ENCODE measurements around the gene TAS2R7.
"Not testable (repeated sequence)": the region's sequence is repeated elsewhere in the genome, so short reads cannot be mapped to it uniquely, and the experiment has no call there.

The TAS2R7 gene

GRCh38 chr12:10802587-10802986 lies at the start of gene TAS2R7:
TAS2R7 (minus strand) TSS chr12:10802627; CDS start chr12:10802570, 57 bp downstream.
- no peak within 1 kb of the TSS for H3K4me3 Mint-ChIP-seq
- H3K27me3 Mint-ChIP-seq (ENCODE audit: low read depth) = peaks cover 25% of the 10 kb centered on the region
- no peaks in the 10 kb centered on the region for H3K36me3 Mint-ChIP-seq (ENCODE audit: low read depth)
- no peak within 1 kb of the TSS for H3K27ac Mint-ChIP-seq
- no peaks in the 10 kb centered on the region for H3K4me1 Mint-ChIP-seq (ENCODE audit: low read depth)
- H3K9me3 Mint-ChIP-seq = no peaks in the 10 kb centered on the region

- Mint-ChIP-seq H3K4me3 (no peak overlapping the region), H3K9me3 (peaks cover 17% of the 10 kb centered on the region), H3K27me3 (ENCODE audit: low read depth) (no peaks in the 10 kb centered on the region), H3K27ac (no peak overlapping the region), H3K4me1 (ENCODE audit: low read depth) (peaks cover 36% of the 10 kb centered on the region), H3K36me3 (ENCODE audit: low read depth) (peaks cover 35% of the 10 kb centered on the region)
These were observed 48.9 kb upstream of the TAS2R7 start for GRCh38 chr12:10851243-10851858.

- peak within 1 kb of the TSS; percentile 39 for H3K27ac Mint-ChIP-seq
These were observed 47.0 kb upstream of the TAS2R7 start, which contains the start of gene PRR4 for GRCh38 chr12:10849425-10849878. PRR4 (minus strand) TSS chr12:10849475; CDS start chr12:10849437, 38 bp downstream.

GRCh38 chr12:10847744-10848143 lies 45.3 kb upstream of the TAS2R7 start:
- peaks cover 36% of the 10 kb centered on the region for H3K4me1 Mint-ChIP-seq (ENCODE audit: low read depth)
- no peaks in the 10 kb centered on the region for H3K27me3 Mint-ChIP-seq (ENCODE audit: low read depth)
- H3K36me3 Mint-ChIP-seq (ENCODE audit: low read depth) = peaks cover 26% of the 10 kb centered on the region
- H3K9me3 Mint-ChIP-seq = peaks cover 8% of the 10 kb centered on the region
- H3K4me3 Mint-ChIP-seq = no peak overlapping the region
- H3K27ac Mint-ChIP-seq = no peak overlapping the region

More at GRCh38 chr12:10849425-10849878, 47.0 kb upstream of the TAS2R7 start, which contains the start of gene PRR4:
- H3K4me3 Mint-ChIP-seq = no peak within 1 kb of the TSS
- no peaks in the 10 kb centered on the region for H3K27me3 Mint-ChIP-seq (ENCODE audit: low read depth)
- peaks cover 27% of the 10 kb centered on the region for H3K36me3 Mint-ChIP-seq (ENCODE audit: low read depth)
- peaks cover 36% of the 10 kb centered on the region for H3K4me1 Mint-ChIP-seq (ENCODE audit: low read depth)
- peaks cover 8% of the 10 kb centered on the region for H3K9me3 Mint-ChIP-seq

GRCh38 chr12:10842862-10843261 lies 40.4 kb upstream of the TAS2R7 start:
- Mint-ChIP-seq H3K27me3 (ENCODE audit: low read depth) (no peaks in the 10 kb centered on the region), H3K36me3 (ENCODE audit: low read depth) (peaks cover 11% of the 10 kb centered on the region), H3K4me1 (ENCODE audit: low read depth) (peaks cover 3% of the 10 kb centered on the region), H3K9me3 (no peaks in the 10 kb centered on the region), H3K4me3 (no peak overlapping the region), H3K27ac (no peak overlapping the region)

DNA sequence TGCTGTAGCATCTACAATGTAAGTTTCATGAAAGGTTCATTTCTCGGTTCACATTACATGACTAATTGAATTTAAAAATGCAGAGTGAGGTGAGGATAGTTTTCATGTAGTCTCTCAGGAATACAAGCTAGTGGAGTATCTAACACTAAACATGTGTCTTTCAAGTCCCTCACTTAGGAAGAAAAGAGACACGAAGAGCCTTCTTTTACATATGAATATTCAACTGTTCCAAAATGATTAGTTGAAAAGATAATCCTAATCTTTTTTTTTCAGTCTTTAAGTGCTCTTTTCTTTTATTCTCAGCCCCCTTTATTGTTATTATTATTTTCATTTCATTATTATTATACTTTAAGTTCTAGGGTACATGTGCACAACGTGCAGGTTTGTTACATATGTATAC lies 36.0 kb upstream of the TAS2R7 start:
- Mint-ChIP-seq H3K36me3 (ENCODE audit: low read depth) (peaks cover 2% of the 10 kb centered on the region), H3K9me3 (no peaks in the 10 kb centered on the region), H3K4me3 (no peak overlapping the region), H3K27me3 (ENCODE audit: low read depth) (no peaks in the 10 kb centered on the region), H3K27ac (no peak overlapping the region), H3K4me1 (ENCODE audit: low read depth) (no peaks in the 10 kb centered on the region)

DNA sequence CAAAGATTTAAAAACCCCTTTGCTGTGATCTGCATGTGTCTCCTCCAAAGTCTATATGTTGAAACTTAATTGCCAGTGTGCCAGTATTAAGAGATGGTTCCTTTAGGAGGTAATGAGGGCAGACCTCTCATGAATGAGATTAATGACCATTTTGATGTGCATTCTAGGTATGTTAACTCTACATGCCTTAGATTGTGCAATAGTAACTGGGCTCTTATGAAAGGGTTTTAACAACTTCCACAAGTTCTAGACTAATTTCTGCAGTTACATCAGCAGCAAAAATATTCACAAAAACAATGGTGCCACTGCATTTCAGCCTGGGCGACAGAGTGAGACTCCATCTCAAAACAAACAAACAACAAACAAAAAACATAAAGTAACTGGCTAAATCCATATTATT lies 27.6 kb upstream of the TAS2R7 start:
- no peak overlapping the region for H3K4me3 Mint-ChIP-seq
- no peaks in the 10 kb centered on the region for H3K27me3 Mint-ChIP-seq (ENCODE audit: low read depth)
- no peak overlapping the region for H3K27ac Mint-ChIP-seq
- H3K4me1 Mint-ChIP-seq (ENCODE audit: low read depth) = no peaks in the 10 kb centered on the region
- no peaks in the 10 kb centered on the region for H3K36me3 Mint-ChIP-seq (ENCODE audit: low read depth)
- no peaks in the 10 kb centered on the region for H3K9me3 Mint-ChIP-seq

GRCh38 chr12:10826258-10826657 lies 23.8 kb upstream of the TAS2R7 start, which contains the start of gene TAS2R10:
TAS2R10 (minus strand) TSS chr12:10826358; CDS start chr12:10826269, 89 bp downstream.
- Mint-ChIP-seq H3K4me1 (ENCODE audit: low read depth) (no peaks in the 10 kb centered on the region), H3K27ac (no peak within 1 kb of the TSS), H3K4me3 (no peak within 1 kb of the TSS), H3K27me3 (ENCODE audit: low read depth) (no peaks in the 10 kb centered on the region), H3K36me3 (ENCODE audit: low read depth) (no peaks in the 10 kb centered on the region), H3K9me3 (no peaks in the 10 kb centered on the region)

- Mint-ChIP-seq H3K4me1 (ENCODE audit: low read depth) (no peaks in the 10 kb centered on the region), H3K27me3 (ENCODE audit: low read depth) (no peaks in the 10 kb centered on the region), H3K9me3 (no peaks in the 10 kb centered on the region), H3K27ac (no peak overlapping the region), H3K4me3 (no peak overlapping the region), H3K36me3 (ENCODE audit: low read depth) (no peaks in the 10 kb centered on the region)
These were observed 22.5 kb upstream of the TAS2R7 start for GRCh38 chr12:10824957-10825356.

GRCh38 chr12:10811883-10812536 lies 9.6 kb upstream of the TAS2R7 start:
- Mint-ChIP-seq H3K27ac (no peak overlapping the region), H3K27me3 (ENCODE audit: low read depth) (peaks cover 24% of the 10 kb centered on the region), H3K4me1 (ENCODE audit: low read depth) (no peaks in the 10 kb centered on the region), H3K36me3 (ENCODE audit: low read depth) (no peaks in the 10 kb centered on the region), H3K9me3 (no peaks in the 10 kb centered on the region), H3K4me3 (no peak overlapping the region)

GRCh38 chr12:10810068-10810467 lies 7.6 kb upstream of the TAS2R7 start, which contains the start of gene TAS2R9:
TAS2R9 (minus strand) TSS chr12:10810168; CDS start chr12:10810075, 93 bp downstream.
- Mint-ChIP-seq H3K4me1 (ENCODE audit: low read depth) (no peaks in the 10 kb centered on the region), H3K36me3 (ENCODE audit: low read depth) (no peaks in the 10 kb centered on the region), H3K27ac (no peak within 1 kb of the TSS), H3K9me3 (no peaks in the 10 kb centered on the region), H3K4me3 (no peak within 1 kb of the TSS), H3K27me3 (ENCODE audit: low read depth) (peaks cover 22% of the 10 kb centered on the region)

DNA sequence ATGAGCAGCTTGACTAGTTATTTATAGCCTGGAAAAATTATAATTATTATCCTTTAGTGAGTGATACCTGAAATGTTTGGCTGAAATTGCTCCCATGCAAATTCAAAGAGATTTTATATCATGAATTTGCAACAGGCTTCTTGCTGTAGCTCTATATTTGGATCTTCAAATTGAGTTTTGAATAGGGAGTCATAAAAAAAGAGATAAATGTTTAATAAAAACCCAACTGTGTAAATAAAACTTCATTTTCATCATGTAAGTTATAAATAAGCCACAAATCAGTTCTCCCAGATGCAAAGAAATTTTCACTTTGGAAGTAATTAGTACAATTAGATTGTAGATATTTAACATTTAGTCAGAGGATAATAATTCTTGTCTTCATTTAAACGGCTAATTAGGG lies 4.8 kb upstream of the TAS2R7 start, which contains the start of gene TAS2R8:
TAS2R8 (minus strand) TSS at position 101 of the 400 bp plus-strand sequence. CDS start 306 bp downstream, outside the sequence.
- Mint-ChIP-seq H3K36me3 (ENCODE audit: low read depth) (no peaks in the 10 kb centered on the region), H3K27me3 (ENCODE audit: low read depth) (peaks cover 22% of the 10 kb centered on the region), H3K4me3 (no peak within 1 kb of the TSS), H3K27ac (no peak within 1 kb of the TSS), H3K9me3 (no peaks in the 10 kb centered on the region), H3K4me1 (ENCODE audit: low read depth) (no peaks in the 10 kb centered on the region)

GRCh38 chr12:10801741-10802140 lies 686 bp downstream of the TAS2R7 start:
- Mint-ChIP-seq H3K36me3 (ENCODE audit: low read depth) (no peaks in the 10 kb centered on the region), H3K9me3 (no peaks in the 10 kb centered on the region)

DNA sequence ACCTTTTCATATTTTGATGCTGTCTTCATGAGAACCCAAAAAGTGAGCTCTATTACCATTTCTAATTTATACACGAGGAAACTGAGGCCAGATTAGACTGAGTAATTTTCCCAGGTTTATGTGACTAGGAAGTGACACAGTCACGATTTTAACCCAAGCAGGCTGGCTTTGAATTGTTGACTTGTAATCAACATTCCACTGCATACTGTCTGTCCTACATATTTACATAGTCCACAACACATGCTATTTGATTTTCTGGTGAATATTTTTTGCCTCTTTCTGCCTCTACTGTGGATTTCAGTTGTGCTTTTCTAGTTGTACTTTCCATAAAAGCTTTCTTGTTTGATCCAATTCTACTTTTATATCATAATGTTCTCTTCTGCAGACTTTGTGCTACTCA lies 8.2 kb downstream of the TAS2R7 start:
- Mint-ChIP-seq H3K36me3 (ENCODE audit: low read depth) (no peaks in the 10 kb centered on the region), H3K27me3 (ENCODE audit: low read depth) (peaks cover 15% of the 10 kb centered on the region), H3K9me3 (no peaks in the 10 kb centered on the region), H3K4me1 (ENCODE audit: low read depth) (no peaks in the 10 kb centered on the region), H3K4me3 (no peak overlapping the region), H3K27ac (no peak overlapping the region)

More at GRCh38 chr12:10801741-10802140, 686 bp downstream of the TAS2R7 start:
- Mint-ChIP-seq H3K27ac (no peak overlapping the region), H3K27me3 (ENCODE audit: low read depth) (peaks cover 30% of the 10 kb centered on the region), H3K4me1 (ENCODE audit: low read depth) (no peaks in the 10 kb centered on the region), H3K4me3 (no peak overlapping the region)

GRCh38 chr12:10791769-10792168 lies 10.7 kb downstream of the TAS2R7 start:
- H3K4me3 Mint-ChIP-seq; H3K4me1 Mint-ChIP-seq (ENCODE audit: low read depth); H3K27ac Mint-ChIP-seq; H3K9me3 Mint-ChIP-seq; H3K36me3 Mint-ChIP-seq (ENCODE audit: low read depth): not testable (repeated sequence)
- H3K27me3 Mint-ChIP-seq (ENCODE audit: low read depth) = peaks cover 14% of the 10 kb centered on the region
